GM19452 (cell line): ENCODE measurements around the gene ANKRD40CL.

Source experiments
- ATAC-seq: cut with Tn5 transposase; IDR thresholded peaks from one replicate; pipeline ENCODE4 v1.9.1; 2021; ENCODE audit not compliant: unreplicated experiment

The ANKRD40CL gene

DNA sequence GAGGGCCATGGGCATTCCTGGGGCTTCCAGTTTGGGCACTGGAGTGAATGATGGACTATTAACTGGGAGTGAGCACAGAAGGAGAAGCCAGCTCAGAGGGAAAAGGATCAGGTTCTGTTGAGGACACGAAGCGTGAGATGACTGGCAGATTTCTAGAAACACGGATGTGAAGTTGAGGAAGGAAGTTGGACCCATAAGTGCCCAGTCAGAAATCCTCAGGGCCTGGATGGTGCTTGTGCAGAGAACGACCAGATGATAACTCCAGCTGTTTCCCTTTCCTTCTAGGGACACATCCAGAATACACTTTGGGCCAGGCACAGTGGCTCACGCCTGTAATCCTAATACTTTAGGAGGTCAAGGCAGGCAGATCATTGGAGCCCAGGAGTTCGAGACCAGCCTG lies 23.3 kb upstream of the ANKRD40CL start:
- no peak for ATAC-seq

DNA sequence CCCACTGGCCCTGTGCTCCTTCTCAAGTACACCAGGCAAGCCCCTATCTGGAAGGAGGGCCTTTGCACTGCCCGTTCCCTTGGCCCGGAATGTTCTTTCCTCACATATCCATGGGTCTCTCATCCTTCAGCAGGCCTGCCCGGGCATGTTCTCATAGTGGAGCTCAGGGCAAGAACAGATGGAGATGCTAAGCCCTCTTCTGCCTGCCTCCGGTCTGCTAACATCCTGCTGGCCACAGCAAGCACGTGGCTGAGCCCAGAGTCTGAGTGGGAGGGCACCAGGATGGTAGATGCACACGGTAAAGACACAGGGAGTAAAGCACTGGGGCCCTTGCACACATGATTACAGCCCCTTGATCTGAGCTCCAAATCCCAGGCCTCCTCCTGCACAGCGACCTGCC lies 19.8 kb upstream of the ANKRD40CL start:
- no peak for ATAC-seq

DNA sequence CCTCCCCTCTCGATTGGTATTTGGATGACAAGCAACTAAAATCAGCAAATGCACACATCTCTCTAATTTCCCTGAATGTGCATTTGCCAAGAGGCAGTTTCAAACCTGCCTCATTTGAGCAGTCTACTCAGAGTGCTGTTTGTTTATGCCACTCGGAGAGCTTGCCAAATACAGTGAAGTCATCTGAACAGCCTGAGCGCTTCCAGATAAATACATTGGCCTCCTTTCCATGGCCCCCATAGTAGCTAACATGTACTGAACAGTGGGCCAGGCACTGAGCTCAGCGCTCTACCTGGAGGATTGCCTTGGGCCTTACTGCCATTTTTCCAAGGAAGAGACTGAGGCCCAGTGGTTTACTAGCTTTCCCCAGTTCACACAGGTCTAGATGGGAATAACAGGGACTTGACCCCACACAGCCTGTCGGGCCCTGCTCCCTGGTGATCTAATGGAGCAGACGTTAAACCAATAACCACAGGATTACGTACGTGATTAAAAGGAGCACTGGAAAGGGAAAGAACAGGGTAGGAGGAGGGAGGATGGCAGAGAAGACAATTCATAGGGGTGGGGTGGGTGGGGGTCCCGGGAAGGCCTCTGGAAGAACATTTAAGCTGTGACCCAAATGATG lies 18.7 kb upstream of the ANKRD40CL start:
- no peak for ATAC-seq

DNA sequence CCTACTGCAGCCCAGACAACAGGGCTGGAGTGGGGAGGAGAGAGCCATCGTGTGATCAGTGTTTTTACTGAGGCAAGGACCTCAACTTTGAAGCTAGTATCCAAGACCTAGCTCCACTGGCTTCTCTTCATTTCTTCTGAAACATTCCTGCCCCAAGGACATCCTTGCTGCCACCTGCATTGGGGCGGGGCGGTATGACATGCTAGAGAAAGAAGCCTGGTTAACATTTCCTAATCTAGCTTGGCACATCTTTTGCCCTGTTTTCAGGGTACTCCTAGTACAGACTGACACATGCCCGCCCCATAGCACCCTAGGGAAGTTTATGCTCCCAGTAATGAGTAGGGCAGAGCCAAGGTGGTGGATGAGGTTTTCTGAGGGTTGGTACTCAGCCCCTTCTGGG lies 17.8 kb upstream of the ANKRD40CL start:
- ATAC-seq = no peak

DNA sequence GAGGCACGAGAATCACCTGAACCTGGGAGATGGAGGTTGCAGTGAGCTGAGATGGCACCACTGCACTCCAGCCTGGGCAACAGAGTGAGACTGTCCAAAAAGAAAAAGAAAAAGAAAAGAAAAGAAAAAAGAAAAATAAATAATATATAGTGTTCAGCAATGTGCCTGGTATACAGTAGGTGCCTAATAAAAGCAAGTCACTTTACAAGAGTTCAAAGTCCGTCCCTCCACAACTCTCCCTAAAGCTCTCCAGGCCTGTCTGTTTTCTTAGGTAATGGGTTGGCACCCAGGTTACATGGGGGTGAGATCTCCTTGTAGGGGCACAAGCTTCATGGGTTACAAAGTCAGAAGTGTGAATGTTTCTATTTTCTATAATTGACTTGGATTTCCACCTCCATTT lies 16.6 kb upstream of the ANKRD40CL start:
- no peak for ATAC-seq

DNA sequence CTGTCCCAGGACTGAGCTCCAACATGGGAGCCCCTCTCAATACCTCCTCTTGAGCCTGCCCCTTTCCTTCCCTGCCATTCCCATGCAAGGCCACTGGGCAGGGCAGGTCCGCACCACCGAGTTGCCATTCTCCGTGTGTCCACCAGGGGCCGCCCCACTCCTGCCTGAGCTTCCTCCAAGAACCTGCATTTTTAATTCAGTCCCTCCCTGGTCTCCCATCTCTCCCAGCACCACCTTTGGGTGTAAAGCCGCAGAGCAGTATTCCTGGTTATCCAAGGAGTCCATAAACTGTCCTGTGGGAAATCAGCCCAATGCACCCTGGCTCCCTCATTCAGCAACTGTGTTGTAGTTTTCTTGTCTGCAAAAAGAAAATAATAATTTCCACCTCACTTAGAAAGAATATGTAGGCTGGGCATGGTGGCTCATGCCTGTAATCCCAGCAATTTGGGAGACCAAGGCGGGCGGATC lies 15.9 kb upstream of the ANKRD40CL start:
- peak; percentile 69 for ATAC-seq

DNA sequence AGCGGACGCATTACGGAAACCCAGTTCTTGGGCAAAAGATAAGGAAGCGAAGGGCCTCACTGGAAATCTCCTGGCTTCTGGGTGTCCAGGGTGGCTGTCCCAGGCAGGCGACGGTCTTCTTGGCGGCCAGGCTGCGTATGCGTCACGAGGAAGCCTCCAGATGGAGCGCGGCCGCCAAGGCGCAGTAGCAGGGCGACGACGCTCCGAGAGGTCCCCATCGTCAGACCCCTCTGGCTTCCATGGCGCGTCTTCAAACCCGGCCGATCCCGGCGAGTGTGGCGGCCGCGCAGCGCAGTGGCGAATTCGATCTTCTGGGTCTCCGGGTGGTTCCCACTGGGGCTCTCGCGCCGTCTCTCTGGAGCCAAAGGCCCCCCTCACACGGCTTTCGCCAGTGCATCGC lies 13.8 kb upstream of the ANKRD40CL start:
- no peak for ATAC-seq

DNA sequence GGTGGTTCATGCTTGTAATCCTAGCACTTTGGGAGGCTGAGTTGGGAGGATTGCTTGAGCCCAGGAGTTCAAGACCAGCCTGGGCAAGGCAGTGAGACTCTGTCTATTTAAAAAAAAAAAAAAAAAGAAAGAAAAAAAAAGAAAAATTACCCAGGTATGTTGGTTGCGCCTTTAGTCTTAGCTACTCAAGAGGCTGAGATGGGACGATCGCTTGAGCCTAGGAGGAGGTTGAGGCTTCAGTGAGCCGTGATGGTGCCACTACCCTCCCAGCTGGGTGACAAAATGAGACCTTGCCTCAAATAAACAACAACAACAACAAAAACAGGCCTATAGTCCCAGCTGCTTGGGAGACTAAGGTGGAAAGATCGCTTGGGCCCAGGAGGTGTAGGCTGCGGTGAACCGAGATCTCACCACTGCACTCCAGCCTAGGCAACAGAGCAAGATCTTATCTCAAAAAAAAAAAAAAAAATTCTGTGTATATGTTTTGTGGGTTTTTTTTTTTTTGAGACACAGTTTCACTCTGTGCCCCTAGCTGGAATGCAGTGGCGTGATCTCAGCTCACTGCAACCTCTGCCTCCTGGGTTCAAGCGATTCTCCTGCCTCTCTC lies 12.5 kb upstream of the ANKRD40CL start:
- no peak for ATAC-seq

DNA sequence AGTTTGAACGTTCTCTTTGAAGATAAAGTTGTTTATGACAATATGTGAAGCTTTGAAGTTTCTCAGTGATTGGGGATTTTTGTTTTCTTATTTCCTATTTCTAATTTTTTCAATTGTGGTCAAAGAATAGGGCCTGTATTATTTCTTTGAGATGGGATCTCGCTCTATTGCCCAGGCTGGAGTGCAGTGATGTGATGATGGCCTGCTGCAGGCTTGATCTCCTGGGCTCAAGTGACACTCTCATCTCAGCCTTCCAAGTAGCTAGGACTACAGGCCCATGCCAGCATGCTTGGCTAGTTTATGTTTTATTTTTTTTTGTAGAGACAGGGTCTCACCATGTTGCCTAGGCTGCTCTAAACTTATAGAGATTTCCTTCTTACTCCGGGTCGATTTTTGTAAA lies 11.7 kb upstream of the ANKRD40CL start:
- ATAC-seq = no peak

DNA sequence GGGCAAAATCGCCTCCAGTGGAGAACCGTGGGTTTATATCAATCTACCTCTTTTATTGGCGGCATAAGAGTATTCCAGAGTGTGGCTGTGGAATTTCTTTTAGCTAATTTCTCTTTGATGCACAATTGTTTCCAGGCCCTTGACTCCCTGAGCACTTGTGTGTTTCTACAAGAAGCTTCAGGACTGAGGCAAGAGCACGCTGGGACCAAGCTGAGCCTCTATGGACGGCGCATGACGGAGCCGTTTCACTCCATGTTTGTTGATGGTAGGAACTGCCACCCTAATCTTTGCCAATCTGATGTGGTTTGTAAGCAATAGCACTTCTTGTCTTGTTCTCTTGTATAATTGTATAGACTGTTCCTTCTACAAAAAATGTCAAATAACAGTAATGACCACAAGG lies 11.2 kb upstream of the ANKRD40CL start:
- ATAC-seq = no peak

DNA sequence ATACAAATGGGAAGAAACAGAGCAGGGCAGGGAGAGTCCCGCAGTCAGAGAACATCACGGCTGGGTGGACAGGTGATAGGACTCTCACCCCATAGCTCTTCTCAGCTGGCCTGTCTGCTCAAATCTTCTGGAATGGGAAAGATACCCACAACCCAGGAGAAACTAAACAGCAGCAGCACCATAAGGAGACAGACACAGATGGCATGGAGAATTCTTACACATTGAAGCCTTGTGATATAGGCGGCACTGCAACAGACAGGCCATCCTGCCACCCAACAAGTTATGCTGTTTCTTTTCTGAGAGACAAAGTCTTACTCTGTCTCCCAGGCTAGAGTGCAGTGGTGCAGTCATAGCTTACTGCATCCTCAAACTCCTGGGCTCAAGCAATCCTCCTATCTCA lies 8.6 kb upstream of the ANKRD40CL start:
- no peak for ATAC-seq

DNA sequence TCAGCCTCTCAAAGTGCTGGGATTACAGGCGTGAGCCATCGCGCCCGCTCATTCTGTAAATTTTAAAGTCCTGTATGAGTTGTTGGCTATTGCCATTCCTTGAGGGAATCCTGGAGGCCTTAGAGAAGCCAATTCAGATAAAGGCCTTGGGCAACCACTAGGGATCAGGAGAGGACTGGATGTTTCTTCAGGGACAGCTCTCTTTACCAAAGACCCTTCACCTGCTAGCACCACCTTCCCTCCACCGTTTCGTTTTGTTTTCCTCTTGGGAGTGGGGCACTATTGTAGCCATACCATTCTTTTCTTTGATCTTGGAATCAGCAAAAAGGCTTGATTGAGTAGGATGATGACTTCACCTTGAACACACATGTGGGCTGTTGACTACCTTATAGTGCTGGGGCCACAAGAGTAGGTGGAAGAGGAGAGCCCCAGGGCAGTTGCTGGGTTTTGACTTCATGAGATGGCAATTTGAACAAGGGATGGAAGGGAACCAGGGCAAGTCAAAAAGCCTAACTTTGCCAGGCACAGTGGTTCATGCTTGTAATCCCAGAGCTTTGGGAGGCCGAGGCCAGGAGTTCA lies 7.0 kb upstream of the ANKRD40CL start:
- no peak for ATAC-seq

DNA sequence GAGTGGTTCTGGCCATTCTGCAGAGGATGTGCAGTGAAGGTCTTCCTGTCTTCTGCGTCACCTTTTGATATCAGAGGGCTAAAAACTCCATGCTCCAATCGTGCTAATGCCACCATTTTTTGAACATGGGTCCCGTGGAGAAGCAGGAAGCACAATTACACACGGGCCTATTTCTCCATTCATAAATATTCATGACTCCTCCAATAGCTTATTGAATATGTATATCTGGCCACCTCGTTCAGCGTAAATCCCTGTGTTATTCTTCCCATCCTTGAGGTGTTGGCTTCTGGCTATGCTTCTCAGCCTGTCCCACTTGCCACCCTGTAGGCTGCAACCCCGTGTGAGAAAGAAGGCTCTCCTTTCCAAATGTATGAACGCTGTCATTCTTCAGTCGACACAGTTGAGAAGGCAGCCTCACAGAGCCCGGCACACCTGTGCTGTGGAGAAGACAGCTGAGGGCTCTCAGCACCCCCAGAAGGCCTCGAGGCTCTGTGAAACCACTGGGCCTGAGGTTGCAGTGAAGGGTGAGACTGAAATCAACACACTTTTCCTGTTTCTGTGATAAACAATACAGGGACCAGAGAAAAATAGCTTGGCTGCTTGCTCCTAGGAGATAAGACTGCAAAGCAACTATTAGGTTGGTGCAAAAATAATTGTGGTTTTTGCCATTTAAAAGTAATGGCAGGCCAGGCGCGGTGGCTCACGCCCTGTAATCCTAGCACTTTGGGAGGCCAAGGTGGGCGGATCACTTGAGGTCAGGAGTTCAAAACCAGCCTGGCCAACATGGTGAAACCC lies 4.9 kb upstream of the ANKRD40CL start:
- ATAC-seq = peak; percentile 99

DNA sequence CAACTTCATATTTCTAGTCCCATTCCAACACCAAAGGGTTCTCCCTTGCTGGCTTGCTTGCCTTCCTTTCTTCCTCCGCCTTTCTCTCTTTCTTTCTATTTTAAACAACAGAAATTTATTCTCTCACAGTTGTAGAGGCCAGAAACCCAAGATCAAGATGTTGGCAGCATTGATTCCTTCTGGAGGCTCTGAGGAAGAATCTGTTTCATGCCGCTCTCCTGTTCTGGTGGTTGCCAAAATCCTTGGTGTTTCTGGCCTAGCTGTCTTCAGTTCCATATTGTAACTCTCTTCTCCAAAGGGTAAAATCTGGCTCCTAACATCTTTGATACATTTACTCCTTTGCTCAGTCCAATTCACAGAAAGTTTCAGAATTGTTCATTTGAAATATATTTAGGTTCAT lies 3.0 kb upstream of the ANKRD40CL start:
- ATAC-seq = no peak

DNA sequence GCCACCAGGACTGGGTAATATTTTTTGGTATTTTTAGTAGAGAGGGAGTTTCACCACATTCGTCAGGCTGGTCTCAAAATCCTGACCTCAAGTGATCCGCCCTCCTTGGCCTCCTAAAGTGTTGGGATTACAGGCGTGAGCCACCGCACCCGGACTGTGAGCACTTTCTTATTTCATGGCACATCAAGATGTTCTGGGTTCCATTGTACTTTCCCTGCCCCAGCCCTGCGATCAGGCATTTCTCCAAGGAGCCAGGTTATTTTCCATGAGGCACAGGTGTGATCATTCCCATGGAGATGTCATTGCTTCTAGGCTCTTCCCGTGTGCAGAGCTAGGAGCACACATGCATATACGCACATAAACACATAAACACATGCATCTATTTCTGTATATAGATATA lies 2.6 kb upstream of the ANKRD40CL start:
- ATAC-seq = no peak

DNA sequence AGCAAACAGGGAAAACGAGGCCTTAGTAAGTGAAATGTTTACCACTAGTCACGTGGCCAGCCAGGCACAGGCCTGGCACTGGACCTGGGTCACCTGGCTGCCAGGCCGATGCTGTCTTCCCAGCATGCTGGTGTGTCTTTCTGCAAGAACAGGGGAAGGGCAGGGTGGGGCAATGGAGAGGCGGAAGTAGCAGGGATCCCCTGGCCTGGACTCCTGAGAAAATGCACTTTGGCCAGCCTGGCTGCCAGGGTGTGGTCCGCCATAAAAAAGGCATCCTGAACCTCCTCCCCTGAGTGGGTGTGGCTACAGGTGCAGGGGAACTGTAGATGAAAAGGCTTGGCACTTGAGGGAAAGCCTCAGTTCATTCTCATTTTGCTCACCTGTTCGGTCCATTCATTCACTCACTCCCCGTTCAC lies 1.0 kb upstream of the ANKRD40CL start:
- no peak for ATAC-seq

DNA sequence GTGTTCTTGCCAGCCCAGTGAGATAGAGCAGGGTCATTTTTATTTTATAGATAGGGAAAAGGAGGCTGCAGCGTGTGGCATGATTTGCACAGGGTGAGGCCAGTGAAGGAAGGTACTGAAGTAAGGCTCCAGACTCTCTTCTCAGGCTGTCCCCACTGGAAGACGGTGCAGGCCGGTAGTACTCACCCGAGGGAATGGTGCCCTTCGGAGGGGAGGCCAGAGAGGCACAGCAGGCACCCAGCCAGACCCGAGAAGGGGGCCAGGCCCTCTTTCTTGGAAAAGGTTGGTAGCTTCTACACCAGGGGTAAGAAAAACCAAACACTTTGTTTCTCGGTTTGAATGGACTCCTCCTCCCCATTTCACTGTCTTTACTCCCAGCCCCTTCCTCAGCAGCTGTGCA lies 288 bp downstream of the ANKRD40CL start:
- no peak for ATAC-seq

DNA sequence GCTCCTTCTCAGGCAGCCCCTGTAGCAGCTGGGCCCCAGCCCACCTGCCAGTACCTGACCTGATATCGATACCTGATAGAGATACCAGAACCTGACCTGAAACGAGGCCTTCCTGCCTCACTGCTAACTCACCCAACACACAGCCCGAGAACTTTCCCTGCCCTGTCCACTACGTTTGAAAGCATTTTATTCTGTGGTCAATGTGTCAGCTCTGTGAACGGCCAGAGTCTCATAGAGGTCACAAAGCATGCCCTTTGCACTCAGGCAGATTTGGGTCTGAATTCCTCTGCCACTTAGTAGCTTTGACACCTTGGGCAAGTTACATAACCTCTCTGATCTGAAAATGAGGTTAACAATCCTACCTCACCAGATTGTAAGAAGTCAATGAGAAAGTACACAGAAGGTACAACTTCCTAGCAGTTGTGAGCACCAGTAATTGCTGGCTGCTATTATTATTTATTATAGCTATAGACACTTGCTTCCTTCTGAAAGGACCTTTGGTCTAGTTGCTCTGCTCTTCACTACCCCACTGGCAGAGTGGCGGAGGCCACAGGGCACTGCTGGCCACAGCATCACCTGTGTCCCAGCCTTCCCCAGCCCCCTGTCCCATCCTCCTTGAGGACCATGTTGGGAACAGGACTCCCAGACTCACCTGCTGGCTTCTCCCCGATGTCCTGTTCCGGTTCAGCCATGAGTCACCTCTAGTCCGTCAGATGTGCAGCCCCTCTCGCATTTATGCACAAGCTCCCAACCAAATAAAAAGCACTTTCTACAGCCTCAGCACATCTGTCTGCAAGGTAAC lies 895 bp downstream of the ANKRD40CL start:
- ATAC-seq = no peak

DNA sequence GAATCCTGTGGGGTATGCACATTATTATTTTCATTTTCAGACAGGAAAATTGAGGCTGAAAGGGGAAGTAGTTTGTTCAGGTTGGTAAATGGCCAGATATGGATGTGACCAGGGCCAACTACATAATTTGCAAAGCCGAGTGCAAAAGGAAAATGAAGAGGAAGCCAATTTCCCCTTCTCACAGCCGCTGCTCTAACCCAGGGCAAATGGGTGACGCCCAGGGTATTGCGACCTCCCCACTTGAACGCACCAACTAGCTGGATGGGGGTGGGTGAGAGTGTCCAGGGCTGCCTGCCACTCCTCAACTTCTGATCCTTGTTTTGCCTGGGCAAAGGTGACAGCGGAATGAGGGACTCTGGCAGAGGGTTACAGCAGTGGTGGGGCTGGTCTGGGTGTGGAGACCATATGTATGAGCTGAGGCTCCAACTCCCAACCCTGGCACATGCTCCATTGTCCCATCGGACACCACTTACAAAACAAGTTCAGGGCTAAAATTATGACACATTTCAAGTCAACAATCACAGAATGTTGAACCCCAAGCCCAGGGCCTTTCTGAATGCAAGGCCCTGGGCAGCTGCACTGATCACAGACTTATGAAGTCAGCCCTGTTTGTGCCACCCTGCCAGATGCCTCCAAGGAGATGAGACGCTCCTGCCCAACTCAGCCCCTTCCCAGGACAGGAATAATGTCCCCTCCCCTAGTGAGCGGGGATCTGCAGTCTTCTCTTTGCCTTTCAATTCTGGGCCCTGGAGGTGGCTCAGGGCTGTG lies 1.7 kb downstream of the ANKRD40CL start:
- peak; percentile 69 for ATAC-seq

DNA sequence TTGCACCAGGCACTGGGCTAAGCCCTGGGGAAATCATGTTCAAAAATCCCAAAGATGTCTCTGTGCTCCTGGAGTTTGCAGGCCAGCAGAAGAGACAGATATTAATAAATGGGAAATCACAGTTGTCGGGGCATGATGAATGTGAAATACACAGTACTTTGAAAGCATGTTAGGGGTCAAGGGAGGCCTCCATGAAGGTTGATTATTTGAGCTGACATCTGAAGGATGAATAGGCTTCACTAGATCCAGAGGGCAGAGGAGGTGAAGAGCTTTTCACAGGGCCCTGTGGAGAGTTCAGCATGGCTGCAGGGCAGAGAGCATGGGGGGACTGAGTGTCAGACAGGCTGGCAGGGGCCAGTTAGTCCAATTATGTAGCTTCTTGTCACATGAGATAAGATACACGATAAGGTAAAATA lies 2.6 kb downstream of the ANKRD40CL start:
- no peak for ATAC-seq
